GM19099 (cell line): ENCODE results near the gene HHIPL1.

Source experiments
- POLR2A ChIP-seq: IDR thresholded peaks from 3 replicates; pipeline ENCODE4 v1.6.1; 2011; ENCODE audit warnings: low read depth; ENCODE audit not compliant: insufficient read length; ENCODE audit errors: extremely low read depth

Gene HHIPL1

DNA sequence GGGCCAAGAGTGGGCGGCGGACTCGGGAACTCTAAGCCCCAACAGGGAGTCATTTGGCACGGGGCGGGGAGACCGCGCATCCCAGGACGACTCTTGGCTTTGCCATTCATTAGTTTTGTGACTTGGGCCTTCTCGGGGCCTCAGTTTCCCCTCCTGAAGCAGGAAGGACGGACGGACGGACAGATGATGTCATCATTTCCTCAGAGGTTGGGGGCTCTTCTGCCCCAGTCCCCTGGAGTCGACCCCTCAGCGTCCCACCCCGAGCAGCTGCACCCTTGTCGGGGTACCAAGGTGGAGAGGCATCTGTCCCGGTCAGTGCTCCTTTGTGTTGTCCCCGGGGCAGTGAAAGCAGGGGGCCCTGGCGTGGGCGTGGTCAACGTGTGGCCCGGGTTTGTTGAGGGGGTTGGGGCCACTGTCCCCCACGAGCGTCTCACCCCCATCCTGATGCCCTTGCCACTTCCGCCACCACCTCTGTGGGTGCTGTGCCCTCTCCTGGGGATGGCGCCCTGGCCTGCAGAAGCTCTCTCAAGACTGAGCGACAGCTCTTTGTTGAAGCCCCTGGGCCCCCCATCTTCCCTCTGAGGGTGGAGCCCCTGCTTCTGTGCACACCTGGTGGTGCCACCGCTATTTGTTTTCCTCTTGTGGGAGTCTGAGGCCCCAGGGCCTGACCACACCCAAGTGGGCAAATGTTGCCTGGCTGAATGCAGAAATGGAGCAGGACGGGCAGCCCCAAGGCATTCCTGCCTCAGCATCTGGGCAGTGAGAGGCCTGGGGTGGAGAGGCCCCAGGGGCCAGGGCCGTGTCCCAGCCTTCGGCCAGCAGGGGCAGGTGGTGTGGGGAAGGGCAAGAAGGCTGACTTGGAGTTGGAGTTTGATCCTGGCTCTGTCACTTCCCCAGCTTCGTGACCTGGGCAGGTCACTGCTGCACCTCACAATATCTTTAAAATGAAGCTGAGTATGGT, 896 bp downstream of the HHIPL1 start:
- TF ChIP-seq POLR2A, result no peak

DNA sequence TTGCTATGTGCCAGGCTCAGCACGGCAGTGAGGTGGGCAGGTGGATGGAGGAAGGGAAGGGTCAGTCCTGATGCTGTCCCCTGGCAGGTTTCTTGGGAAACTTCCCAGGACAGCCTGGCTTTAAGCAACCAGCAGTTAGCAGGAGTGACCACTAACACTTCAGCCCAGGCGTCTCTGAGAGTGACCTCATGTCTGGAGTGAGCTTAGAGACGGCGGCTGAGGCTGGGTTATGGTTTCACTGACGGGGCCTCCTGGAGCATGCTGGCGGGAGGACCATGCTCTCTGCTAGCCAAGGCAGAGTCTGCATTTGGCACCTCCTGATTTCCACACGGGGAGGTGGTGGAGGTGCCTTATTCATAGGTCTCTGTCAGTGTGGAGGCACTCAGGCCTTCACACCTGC, 2.5 kb downstream of the HHIPL1 start:
- no peak for TF ChIP-seq POLR2A

GRCh38 chr14:99648027-99648784, 3.3 kb downstream of the HHIPL1 start:
- no peak for TF ChIP-seq POLR2A

DNA sequence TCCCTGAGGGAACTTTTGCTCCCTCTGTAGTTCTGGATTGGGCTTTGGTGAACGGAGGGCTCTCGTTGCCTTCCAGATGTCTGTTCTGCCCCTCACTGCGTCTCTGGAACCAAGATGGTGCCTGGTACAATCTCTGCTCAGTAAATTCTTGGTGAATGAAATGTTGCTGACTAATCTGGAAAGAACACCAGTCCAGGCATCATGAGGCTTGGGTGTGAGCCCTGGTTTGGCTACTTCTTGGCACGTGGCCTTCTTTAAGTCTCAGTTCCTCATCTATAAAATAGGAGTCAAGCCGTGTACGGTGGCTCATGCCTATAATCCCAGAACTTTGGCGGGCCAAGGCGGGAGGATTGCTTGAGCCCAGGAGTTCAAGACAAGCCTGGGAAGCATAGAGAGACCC, 4.3 kb downstream of the HHIPL1 start:
- no peak for TF ChIP-seq POLR2A

- no peak for TF ChIP-seq POLR2A
Observed at GRCh38 chr14:99649643-99650042, 4.7 kb downstream of the HHIPL1 start.

- TF ChIP-seq POLR2A, result no peak
Observed at GRCh38 chr14:99650189-99650588, 5.3 kb downstream of the HHIPL1 start.

DNA sequence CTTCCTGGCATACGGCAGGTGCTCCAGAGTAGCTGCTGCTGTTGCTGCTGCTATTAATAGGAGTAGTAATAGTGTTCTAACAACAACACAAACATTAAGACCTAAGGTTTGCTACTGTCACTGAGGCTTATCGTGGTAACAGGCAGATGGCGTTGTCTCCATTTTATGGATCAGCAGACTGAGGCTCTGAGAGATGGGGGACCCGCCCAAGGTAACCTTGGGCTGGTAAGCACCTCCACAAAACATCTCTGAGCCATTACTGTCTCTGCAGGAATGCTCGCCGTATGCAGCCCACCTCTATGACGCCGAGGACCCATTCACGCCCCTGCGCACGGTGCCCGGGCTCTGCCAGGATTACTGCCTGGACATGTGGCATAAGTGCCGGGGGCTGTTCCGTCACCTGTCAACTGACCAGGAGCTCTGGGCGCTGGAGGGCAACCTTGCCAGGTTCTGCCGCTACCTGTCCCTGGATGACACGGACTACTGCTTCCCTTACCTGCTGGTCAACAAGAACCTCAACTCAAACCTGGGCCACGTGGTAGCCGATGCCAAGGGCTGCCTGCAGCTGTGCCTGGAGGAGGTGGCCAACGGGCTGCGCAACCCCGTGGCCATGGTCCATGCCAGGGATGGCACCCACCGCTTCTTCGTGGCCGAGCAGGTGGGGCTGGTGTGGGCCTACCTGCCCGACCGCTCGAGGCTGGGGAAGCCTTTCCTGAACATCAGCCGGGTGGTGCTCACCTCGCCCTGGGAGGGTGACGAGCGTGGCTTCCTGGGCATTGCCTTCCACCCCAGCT, 7.2 kb downstream of the HHIPL1 start:
- no peak for TF ChIP-seq POLR2A

GRCh38 chr14:99654235-99654985, 9.5 kb downstream of the HHIPL1 start:
- no peak for TF ChIP-seq POLR2A

DNA sequence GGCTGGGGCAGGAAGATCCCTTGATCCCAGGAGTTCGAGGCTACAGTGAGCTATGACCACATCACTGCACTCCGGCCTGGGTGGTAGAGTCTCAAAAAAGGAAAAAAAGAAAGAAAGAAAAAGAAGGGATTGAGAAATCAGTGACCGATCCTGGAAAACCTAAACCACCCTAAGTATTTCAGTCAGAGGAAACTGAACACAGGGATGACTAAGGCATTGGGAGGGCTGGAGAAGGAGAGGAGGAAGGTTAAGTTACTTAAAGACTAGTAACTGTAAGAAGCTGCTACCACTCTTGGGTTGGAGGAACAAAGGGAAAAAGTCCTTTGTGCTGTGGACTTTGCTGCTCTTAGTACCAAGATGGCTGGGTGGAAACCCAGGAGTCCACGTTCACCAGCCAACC, 10.6 kb downstream of the HHIPL1 start:
- TF ChIP-seq POLR2A, result no peak

- TF ChIP-seq POLR2A, result no peak
Observed at GRCh38 chr14:99656171-99656570, 11.2 kb downstream of the HHIPL1 start.

- no peak for TF ChIP-seq POLR2A
Observed at GRCh38 chr14:99657645-99658155, 12.8 kb downstream of the HHIPL1 start.

GRCh38 chr14:99658218-99658845, 13.4 kb downstream of the HHIPL1 start:
- no peak for TF ChIP-seq POLR2A

DNA sequence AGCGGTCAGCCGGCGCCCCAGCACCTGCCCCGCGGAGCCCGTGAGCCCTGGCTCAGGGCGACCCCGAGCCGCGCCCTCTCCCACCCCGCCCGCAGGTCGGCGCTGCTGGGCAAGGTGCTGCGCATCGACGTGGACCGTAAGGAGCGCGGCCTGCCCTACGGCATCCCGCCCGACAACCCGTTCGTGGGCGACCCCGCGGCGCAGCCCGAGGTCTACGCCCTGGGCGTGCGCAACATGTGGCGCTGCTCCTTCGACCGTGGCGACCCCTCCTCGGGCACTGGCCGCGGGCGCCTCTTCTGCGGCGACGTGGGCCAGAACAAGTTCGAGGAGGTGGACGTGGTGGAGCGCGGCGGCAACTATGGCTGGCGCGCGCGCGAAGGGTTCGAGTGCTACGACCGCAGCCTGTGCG, 14.4 kb downstream of the HHIPL1 start:
- no peak for TF ChIP-seq POLR2A

DNA sequence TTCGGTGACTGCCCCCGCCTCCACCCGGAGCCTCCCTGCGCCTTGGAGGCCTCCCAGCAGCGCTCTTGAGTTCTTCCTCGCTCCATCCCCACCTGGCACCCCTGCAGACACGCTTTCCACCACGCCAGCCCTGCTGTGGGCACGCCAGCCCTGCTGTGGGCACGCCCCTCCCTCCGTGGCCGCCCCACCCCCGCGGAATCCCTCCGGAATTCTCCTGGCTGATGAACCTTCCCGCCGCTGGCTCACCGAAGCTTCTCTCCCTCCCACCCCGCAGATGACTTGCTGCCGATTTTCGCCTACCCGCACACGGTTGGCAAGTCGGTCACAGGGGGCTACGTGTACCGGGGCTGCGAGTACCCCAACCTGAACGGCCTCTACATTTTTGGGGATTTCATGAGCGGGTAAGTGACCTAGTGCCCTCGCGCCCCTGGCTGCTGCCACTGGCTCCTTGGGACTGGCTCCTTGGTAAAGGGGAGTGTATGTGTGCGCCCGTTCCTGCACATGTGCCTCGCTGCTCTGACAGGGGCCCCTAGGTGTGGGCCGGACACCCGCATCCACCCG, 15.2 kb downstream of the HHIPL1 start:
- no peak for TF ChIP-seq POLR2A

GRCh38 chr14:99660794-99661193, 15.9 kb downstream of the HHIPL1 start:
- TF ChIP-seq POLR2A, result no peak
